K562 (cell line): ENCODE data around the gene SBF1. TPM values are rescaled to one million over a fixed set of nuclear protein-coding genes. Genes with fewer than 3 reads are reported as not detected.

Experiments used
- BRD4 ChIP-seq: fragments of 200-600 bp; sonication (generic); IDR thresholded peaks from 2 replicates; pipeline ENCODE4 v1.6.1; 2017; ENCODE audit warnings: inconsistent platforms
- CC2D1A ChIP-seq: fragments of 450-650 bp; IDR thresholded peaks from 2 replicates; pipeline ENCODE4 v1.6.1; 2017; ENCODE audit warnings: mild to moderate bottlenecking
- ERF ChIP-seq: fragments of 450-650 bp; formaldehyde crosslinking; IDR thresholded peaks from 2 replicates; pipeline ENCODE4 v1.4.0; 2020; ENCODE audit warnings: mild to moderate bottlenecking, mixed read lengths
- FOXP1 ChIP-seq: sonication (generic); formaldehyde crosslinking; IDR thresholded peaks from 2 replicates; pipeline ENCODE4 v1.8.0; 2022; ENCODE audit warnings: mild to moderate bottlenecking, missing genetic modification reagents
- GTF2A2 ChIP-seq: IDR thresholded peaks from 2 replicates; pipeline ENCODE4 v1.6.1; 2016; ENCODE audit warnings: mild to moderate bottlenecking, missing genetic modification characterization, missing compliant biosample characterization
- HDAC1 ChIP-seq, 2 experiments: fragments of 450-650 bp; IDR thresholded peaks; 2 replicates each; pipeline ENCODE4 v1.6.1; 2016 to 2017; ENCODE audit warnings: inconsistent platforms in 1 of 2, mild to moderate bottlenecking in 1 of 2, moderate library complexity in 1 of 2
- KAT8 ChIP-seq: fragments of 450-650 bp; IDR thresholded peaks from 2 replicates; pipeline ENCODE4 v1.6.1; 2016; ENCODE audit warnings: low read depth, mild to moderate bottlenecking
- MAZ ChIP-seq, 2 experiments: fragments of 450-650 bp in 1 of 2; sonication (generic) in 1 of 2; formaldehyde crosslinking; IDR thresholded peaks in 1 of 2; conservative IDR thresholded peaks in 1 of 2; 2 replicates each; pipeline versions ENCODE4 v1.4.0 to v1.5.0; 2020; ENCODE audit warnings: mild to moderate bottlenecking in 1 of 2, missing genetic modification reagents in 1 of 2
- MCM2 ChIP-seq: fragments of 450-650 bp; IDR thresholded peaks from 2 replicates; pipeline ENCODE4 v1.6.1; 2017; ENCODE audit warnings: low read depth, mild to moderate bottlenecking
- POU5F1 ChIP-seq: fragments of 150-350 bp; IDR thresholded peaks from 2 replicates; pipeline ENCODE4 v1.6.1; 2014; ENCODE audit warnings: borderline replicate concordance, low read length, low read depth, mild to moderate bottlenecking; ENCODE audit not compliant: partially characterized antibody
- polyA plus RNA-seq, 8 experiments: library from polyadenylated mRNA; depleted of rRNA in 4 of 8; stranded (reverse) in 5 of 8; unstranded in 3 of 8; fragments of >200 nt; fragmentation: Nextera tagmentation in 2 of 8; fragmentation: Illumina TruSeq in 1 of 8; extraction: Ambion mirVana in 2 of 8; extraction: Trizol in 1 of 8; gene quantifications; 2 replicates each; pipeline versions ENCODE4 v1.2.1 to v1.2.3, GENCODE V29; 2011 to 2014; ENCODE audit warnings: inconsistent platforms in 1 of 8, missing spikeins in 1 of 8
- total RNA-seq, 7 experiments: library from RNA; depleted of rRNA in 6 of 7; stranded (reverse); fragments of >200 nt in 6 of 7; fragmentation: Illumina TruSeq in 2 of 7; extraction: Trizol in 2 of 7; gene quantifications; 2 replicates each; pipeline versions ENCODE4 v1.2.1 to v1.2.3, GENCODE V29; 2011 to 2021; ENCODE audit warnings: low replicate concordance in 1 of 7
- TF ChIP-seq, protein P1 (sequence below): fragments of 250-450 bp; sonication (Bioruptor Pico); IDR thresholded peaks from 2 replicates; pipeline ENCODE4 v1.5.0; 2021; ENCODE audit warnings: mild to moderate bottlenecking, moderate library complexity
- TF ChIP-seq, protein P2 (sequence below): sonication (generic); formaldehyde crosslinking; IDR thresholded peaks from 2 replicates; pipeline ENCODE4 v1.4.0; 2020; ENCODE audit warnings: mild to moderate bottlenecking, missing genetic modification reagents

The SBF1 gene
- total and polyA plus RNA-seq, 9 of the 15 experiments (the other 6 are each of a cell fraction or from before 2014, with no cell fraction given): 0.44 to 50.4 (median 11.4) TPM

DNA sequence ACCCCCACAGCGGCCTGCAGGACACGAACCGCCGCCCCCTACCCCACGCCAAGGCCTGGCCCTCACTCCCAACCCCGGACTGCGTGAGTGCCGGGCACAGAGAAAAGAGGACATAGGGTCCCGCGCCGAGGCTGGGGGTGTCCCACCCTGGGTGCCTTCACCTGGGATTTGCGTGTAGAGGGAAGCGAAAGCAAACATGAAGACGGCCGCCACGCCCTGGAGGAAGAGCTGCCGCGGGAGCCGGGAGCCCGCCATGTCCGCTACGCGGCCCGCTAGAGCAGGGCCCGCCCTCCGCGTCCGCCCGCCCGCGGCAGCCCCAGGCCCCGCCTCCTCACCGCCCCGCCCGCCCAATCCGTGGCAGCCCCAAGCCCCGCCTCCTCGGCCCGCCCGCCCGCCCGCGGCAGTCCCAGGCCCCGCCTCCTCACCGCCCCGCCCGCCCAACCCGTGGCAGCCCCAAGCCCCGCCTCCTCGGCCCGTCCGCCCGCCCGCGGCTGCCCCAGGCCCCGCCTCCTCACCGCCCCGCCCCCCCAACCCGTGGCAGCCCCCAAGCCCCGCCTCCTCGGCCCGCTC, 32.7 kb upstream of the SBF1 start, which contains the start of gene LMF2 (continued):
- TF ChIP-seq, protein P1, sequence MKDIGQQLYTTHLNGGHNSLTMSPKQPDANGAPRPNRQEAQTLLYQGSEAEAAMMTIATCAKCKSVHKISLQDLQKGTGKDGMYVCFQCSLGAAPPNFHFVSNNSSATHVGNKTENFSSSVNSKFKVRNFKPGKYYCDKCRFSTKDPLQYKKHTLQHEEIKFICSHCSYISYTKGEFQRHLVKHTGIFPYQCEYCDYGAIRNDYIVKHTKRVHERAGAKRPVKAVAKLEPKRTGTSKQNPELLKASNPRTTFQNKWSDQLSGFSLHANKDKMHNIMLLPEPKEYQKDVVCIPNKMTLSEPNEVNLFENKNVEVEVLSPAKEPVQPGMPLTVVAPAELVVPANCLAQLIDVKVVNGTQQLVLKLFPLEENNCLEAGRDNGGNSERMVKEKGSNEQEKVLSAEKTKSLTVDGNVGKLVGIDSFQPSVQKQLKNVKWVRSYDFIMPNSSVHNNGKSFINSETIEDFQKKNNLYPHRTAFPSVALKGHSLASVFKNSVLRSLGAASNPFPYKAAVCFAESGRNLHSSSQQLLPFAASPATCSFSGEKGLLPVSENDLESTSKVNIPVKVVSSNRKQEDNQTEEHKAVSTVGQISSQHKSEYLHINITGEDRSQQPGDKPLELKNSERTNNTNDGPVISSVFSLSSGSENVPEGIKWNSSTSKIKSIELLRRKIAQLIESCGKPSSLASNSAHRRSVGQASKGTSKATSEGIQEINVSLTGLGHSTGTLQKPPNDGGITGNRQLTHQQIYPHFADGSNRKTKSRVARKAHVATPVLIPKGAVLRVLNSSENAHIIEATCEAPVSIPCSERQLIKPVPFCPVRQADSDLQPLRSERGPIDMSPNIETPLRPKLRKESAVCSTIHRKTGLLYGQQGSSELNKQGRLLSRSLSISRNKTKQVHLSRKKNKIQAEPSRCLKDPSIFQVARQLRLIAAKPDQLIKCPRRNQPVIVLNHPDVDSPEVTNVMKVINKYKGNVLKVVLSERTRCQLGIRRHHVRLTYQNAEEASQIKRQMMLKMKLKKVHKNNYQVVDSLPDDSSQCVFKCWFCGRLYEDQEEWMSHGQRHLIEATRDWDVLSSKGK (CRISPR knock-in tag): no peak
- TF ChIP-seq CC2D1A (no peak), BRD4 (no peak), ERF (CRISPR knock-in tag) (no peak), MCM2 (no peak), HDAC1 (IDR thresholded peaks at IDR 0.05) (peak in 1 of 2 experiments; percentile 74; a peak in 2 of 4 replicates), MAZ (CRISPR knock-in tag; conservative IDR thresholded peaks at IDR 0.05 in 1 of 2, IDR thresholded peaks at IDR 0.05 in 1 of 2) (0 out of 4 replicates have a peak, but pooled peaks of 1 of the 2 experiments have one; percentile 12), GTF2A2 (no peak), KAT8 (no peak), POU5F1 (no peak), FOXP1 (CRISPR knock-in tag) (no peak)
- TF ChIP-seq, protein P2, sequence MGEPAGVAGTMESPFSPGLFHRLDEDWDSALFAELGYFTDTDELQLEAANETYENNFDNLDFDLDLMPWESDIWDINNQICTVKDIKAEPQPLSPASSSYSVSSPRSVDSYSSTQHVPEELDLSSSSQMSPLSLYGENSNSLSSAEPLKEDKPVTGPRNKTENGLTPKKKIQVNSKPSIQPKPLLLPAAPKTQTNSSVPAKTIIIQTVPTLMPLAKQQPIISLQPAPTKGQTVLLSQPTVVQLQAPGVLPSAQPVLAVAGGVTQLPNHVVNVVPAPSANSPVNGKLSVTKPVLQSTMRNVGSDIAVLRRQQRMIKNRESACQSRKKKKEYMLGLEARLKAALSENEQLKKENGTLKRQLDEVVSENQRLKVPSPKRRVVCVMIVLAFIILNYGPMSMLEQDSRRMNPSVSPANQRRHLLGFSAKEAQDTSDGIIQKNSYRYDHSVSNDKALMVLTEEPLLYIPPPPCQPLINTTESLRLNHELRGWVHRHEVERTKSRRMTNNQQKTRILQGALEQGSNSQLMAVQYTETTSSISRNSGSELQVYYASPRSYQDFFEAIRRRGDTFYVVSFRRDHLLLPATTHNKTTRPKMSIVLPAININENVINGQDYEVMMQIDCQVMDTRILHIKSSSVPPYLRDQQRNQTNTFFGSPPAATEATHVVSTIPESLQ (CRISPR knock-in tag): no peak
